ENCODE measurements around the gene SCFD2. TPM values are rescaled to one million over a fixed set of nuclear protein-coding genes. Genes with fewer than 3 reads are reported as not detected.

The SCFD2 gene
- total and polyA plus RNA-seq, 2 of the 8 experiments (the other 6 are each of a cell fraction or from before 2014, with no cell fraction given) = 6.2 to 10.2 TPM

- TF ChIP-seq POU5F1 (IDR thresholded peaks at IDR 0.05; ENCODE audit: low read depth, low read length) = no peak
These were observed 131.8 kb downstream of the SCFD2 start (continued) for GRCh38 chr4:53234111-53234510.

All from H1 (cell line).